ENCODE data around the gene THAP7.
A peak's percentile ranks its signal among the peaks of the same experiment; 100 is the strongest.

THAP7 gene

DNA sequence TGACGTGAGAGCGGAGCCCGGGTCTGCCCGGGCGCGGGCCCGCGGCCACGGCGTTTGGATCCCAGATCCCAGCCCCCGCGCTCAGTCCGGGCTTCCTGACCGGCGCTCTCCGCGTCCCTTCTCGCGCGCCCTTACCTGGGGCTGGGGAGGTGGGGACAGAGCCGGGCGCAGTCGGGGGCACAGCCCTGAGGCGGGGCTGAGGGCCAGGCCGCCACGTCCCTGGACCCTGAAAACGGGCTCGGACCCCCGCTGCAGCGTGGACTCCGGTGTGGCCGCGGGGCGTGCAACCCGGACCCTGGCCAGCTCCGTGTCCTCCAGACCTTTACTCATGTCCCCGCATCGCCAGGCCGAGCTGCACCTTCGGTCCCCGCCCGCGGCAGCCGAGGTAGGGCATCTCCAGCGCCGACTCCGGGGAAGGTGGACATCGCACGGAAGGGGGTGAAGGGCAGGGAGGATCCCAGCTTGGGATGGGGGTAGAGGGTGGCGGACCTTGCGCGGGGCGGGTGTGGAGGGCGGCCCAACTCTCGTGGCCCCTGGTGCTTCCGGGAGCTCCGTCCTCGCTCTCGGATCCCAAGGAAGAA, 44.7 kb downstream of the THAP7 start:
- Mint-ChIP-seq H3K4me3 (peak overlapping the region; percentile 71), H3K9me3 (no peaks in the 10 kb centered on the region), H3K27ac (no peak overlapping the region), H3K27me3 (ENCODE audit: low read depth, poor library complexity) (peaks cover 45% of the 10 kb centered on the region), H3K36me3 (ENCODE audit: low read depth) (peaks cover 23% of the 10 kb centered on the region), H3K4me1 (peaks cover 18% of the 10 kb centered on the region)
- TF ChIP-seq, protein P1, sequence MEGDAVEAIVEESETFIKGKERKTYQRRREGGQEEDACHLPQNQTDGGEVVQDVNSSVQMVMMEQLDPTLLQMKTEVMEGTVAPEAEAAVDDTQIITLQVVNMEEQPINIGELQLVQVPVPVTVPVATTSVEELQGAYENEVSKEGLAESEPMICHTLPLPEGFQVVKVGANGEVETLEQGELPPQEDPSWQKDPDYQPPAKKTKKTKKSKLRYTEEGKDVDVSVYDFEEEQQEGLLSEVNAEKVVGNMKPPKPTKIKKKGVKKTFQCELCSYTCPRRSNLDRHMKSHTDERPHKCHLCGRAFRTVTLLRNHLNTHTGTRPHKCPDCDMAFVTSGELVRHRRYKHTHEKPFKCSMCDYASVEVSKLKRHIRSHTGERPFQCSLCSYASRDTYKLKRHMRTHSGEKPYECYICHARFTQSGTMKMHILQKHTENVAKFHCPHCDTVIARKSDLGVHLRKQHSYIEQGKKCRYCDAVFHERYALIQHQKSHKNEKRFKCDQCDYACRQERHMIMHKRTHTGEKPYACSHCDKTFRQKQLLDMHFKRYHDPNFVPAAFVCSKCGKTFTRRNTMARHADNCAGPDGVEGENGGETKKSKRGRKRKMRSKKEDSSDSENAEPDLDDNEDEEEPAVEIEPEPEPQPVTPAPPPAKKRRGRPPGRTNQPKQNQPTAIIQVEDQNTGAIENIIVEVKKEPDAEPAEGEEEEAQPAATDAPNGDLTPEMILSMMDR (IDR thresholded peaks at IDR 0.05): no peak
- peak; percentile 46 for DNase-seq

DNA sequence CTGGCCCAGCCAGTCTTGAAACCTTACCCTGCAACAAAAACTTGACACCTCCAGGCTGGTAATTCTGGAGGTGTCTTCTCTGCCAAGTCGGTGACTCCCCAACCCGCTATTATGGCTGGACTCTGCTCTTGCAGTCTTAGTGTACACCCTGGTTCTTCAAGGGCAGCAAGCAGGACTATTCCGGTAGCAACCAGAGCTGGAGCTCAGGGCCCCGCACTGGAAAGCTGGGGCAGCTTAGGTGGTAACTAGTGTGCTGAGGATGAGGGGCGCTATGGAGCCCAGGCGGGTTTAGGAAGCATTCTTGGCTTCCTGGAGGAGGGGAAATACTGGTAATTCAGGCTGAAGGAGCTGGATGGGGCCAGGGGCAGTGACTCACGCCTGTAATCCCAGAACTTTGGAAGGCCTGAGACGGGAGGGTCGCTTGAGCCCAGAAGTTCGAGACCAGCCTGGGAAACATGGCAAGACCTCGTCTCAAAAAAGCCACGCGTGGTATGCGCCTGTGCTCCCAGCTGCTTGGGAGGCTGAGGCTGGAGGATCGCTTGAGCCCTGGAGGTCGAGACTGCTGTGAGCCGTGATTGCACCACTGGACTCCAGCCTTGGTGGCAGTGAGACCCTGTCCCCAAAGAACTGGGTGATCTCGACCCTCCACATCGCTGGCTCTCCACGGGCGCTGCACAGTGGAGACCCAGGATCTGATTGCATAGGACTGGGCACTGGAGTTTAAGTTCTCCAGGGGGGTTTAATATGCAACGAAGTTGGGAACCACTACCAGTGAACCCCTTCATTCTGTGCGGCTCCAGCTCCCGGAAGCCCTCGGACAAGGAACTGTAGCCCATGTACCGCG, 45.4 kb downstream of the THAP7 start:
- H3K4me1 Mint-ChIP-seq: peaks cover 25% of the 10 kb centered on the region
- H3K27ac Mint-ChIP-seq: no peak overlapping the region
- DNase-seq: no peak
- H3K27me3 Mint-ChIP-seq (ENCODE audit: low read depth, poor library complexity): peaks cover 39% of the 10 kb centered on the region
- TF ChIP-seq, protein P1 (IDR thresholded peaks at IDR 0.05): no peak
- H3K9me3 Mint-ChIP-seq: no peaks in the 10 kb centered on the region
- peaks cover 23% of the 10 kb centered on the region for H3K36me3 Mint-ChIP-seq (ENCODE audit: low read depth)
- H3K4me3 Mint-ChIP-seq: peak overlapping the region; percentile 69

DNA sequence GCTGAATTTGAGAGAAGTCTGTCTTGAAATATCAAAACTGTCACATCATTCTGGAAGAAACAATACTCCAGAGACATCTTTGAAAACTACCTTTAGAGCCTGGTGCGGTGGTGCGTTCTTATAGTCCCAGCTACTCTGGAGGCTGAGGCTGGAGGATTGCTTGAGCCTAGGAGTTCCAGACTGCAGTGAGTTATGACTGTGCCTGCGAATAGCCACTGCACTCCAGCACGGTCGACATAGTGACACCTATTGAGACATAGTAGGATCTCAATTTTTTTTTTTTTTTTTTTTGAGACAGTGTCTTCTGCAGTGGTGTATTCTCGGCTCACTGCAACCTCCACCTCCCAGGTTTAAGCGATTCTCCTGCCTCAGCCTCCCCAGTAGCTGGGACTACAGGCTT, 46.4 kb downstream of the THAP7 start:
- Mint-ChIP-seq H3K4me3 (no peak overlapping the region), H3K9me3 (no peaks in the 10 kb centered on the region), H3K27ac (no peak overlapping the region), H3K4me1 (peaks cover 32% of the 10 kb centered on the region), H3K27me3 (ENCODE audit: low read depth, poor library complexity) (peaks cover 38% of the 10 kb centered on the region), H3K36me3 (ENCODE audit: low read depth) (peaks cover 29% of the 10 kb centered on the region)
- TF ChIP-seq, protein P1 (IDR thresholded peaks at IDR 0.05): no peak
- DNase-seq: no peak

DNA sequence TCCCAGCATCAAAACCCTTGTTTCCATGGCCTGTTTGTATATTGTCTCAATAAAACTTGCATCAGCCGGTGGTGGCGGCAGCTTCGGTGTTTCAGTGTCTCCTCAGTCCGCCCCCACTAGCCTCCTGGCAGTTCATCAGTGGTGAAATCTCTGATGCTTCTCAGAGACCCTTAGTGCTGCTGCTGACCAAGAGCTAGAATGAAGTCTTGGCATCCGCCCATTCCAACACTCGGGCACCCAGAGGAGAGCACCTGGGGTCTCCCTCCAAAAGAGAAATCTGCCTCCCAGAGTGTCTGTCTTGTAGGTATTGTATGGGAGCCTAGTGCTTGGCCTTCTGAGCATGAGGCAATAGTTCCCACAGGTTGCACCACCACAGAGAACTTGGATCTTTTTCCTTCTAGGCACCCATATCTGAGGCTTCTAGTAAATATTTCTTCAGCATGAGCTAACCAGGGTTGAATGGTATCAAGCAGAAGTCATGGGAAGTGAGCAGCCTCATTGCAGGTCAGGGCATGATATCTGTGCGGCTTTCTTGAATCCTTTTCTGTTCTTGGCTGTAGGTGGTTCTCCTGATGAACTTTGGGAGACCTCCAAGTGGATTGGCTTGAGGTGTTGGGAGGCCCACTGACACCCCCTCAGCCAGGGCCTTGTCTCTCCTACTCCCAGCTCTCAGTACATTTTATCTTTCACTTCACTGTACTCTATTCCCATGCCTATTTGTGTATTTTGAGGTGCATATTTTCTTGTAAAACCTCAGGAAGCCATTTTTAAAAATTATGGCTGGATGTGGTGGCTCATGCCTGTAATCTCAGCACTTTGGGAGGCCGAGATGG, 48.0 kb downstream of the THAP7 start:
- Mint-ChIP-seq H3K4me3 (no peak overlapping the region), H3K27ac (peak overlapping the region; percentile 19), H3K27me3 (ENCODE audit: low read depth, poor library complexity) (peaks cover 29% of the 10 kb centered on the region), H3K36me3 (ENCODE audit: low read depth) (peaks cover 42% of the 10 kb centered on the region), H3K9me3 (no peaks in the 10 kb centered on the region), H3K4me1 (peaks cover 45% of the 10 kb centered on the region)
- TF ChIP-seq, protein P1 (IDR thresholded peaks at IDR 0.05): no peak
- DNase-seq: no peak

DNA sequence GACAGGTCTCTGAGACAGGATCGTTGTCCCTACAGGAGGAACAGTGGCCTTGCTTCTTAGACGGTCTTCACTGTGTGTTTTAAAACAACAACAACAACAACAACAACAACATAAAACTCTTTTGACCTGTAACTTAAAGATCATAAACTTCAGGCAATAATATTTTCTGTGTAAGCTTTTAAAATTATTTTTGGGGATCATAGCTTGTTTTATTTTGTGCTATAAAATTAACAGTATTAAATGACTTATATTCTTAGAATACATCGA, 48.6 kb downstream of the THAP7 start:
- no peak overlapping the region for H3K4me3 Mint-ChIP-seq
- H3K9me3 Mint-ChIP-seq: no peaks in the 10 kb centered on the region
- H3K27ac Mint-ChIP-seq: no peak overlapping the region
- no peak for DNase-seq
- peaks cover 23% of the 10 kb centered on the region for H3K27me3 Mint-ChIP-seq (ENCODE audit: low read depth, poor library complexity)
- H3K36me3 Mint-ChIP-seq (ENCODE audit: low read depth): peaks cover 43% of the 10 kb centered on the region
- peaks cover 45% of the 10 kb centered on the region for H3K4me1 Mint-ChIP-seq
- TF ChIP-seq, protein P1 (IDR thresholded peaks at IDR 0.05): no peak
